ENCODE measurements around the gene LDB3.

The LDB3 gene

GRCh38 chr10:86687750-86688149, 19.4 kb downstream of the LDB3 start:
- DNase-seq (ENCODE audit: low spot score): no peak

- DNase-seq (ENCODE audit: low spot score): peak; percentile 81
Observed at GRCh38 chr10:86688398-86688921, 20.1 kb downstream of the LDB3 start.

- no peak for DNase-seq (ENCODE audit: low spot score)
Observed at GRCh38 chr10:86689146-86689545, 20.8 kb downstream of the LDB3 start.

GRCh38 chr10:86690231-86690630, 21.9 kb downstream of the LDB3 start:
- DNase-seq (ENCODE audit: low spot score): no peak

GRCh38 chr10:86690657-86691084, 22.4 kb downstream of the LDB3 start:
- no peak for DNase-seq (ENCODE audit: low spot score)

GRCh38 chr10:86691333-86692022, 23.2 kb downstream of the LDB3 start:
- DNase-seq (ENCODE audit: low spot score): no peak

- DNase-seq (ENCODE audit: low spot score): no peak
Observed at GRCh38 chr10:86692023-86692514, 23.8 kb downstream of the LDB3 start.

GRCh38 chr10:86692664-86693063, 24.4 kb downstream of the LDB3 start:
- DNase-seq (ENCODE audit: low spot score): no peak

- DNase-seq (ENCODE audit: low spot score): no peak
Observed at GRCh38 chr10:86693275-86693674, 25.0 kb downstream of the LDB3 start.

- peak; percentile 68 for DNase-seq (ENCODE audit: low spot score)
Observed at GRCh38 chr10:86693721-86694369, 25.5 kb downstream of the LDB3 start.

GRCh38 chr10:86698207-86698940, 30.1 kb downstream of the LDB3 start:
- no peak for DNase-seq (ENCODE audit: low spot score)

- no peak for DNase-seq (ENCODE audit: low spot score)
Observed at GRCh38 chr10:86699125-86699524, 30.8 kb downstream of the LDB3 start.

GRCh38 chr10:86699541-86699940, 31.2 kb downstream of the LDB3 start:
- no peak for DNase-seq (ENCODE audit: low spot score)

GRCh38 chr10:86699991-86700840, 31.9 kb downstream of the LDB3 start:
- no peak for DNase-seq (ENCODE audit: low spot score)

GRCh38 chr10:86700851-86701617, 32.7 kb downstream of the LDB3 start:
- no peak for DNase-seq (ENCODE audit: low spot score)

- no peak for DNase-seq (ENCODE audit: low spot score)
Observed at GRCh38 chr10:86703176-86703575, 34.9 kb downstream of the LDB3 start.

GRCh38 chr10:86705139-86705538, 36.8 kb downstream of the LDB3 start:
- no peak for DNase-seq (ENCODE audit: low spot score)

- DNase-seq (ENCODE audit: low spot score): no peak
Observed at GRCh38 chr10:86705905-86706304, 37.6 kb downstream of the LDB3 start.

GRCh38 chr10:86706401-86706841, 38.1 kb downstream of the LDB3 start:
- DNase-seq (ENCODE audit: low spot score): no peak

GRCh38 chr10:86706977-86707376, 38.7 kb downstream of the LDB3 start:
- DNase-seq (ENCODE audit: low spot score): no peak

- no peak for DNase-seq (ENCODE audit: low spot score)
Observed at GRCh38 chr10:86707505-86707904, 39.2 kb downstream of the LDB3 start.
